Panc1 (cell line): ENCODE measurements around the gene ENOPH1. TPM values are rescaled to one million over a fixed set of nuclear protein-coding genes. Genes with fewer than 3 reads are reported as not detected.

Experiments used
- ATAC-seq: fragments of 200-7000 bp; cut with Tn5 transposase; 2 replicates; pipeline ENCODE4 v1.9.1; 2020; ENCODE audit warnings: mild to moderate bottlenecking, moderate library complexity
- BruUV-seq: library from RNA; stranded (reverse); fragments of 400-500 nt; replicated peaks from 2 replicates; lab custom pipeline; 2021; lab: Mats Ljungman, UMichigan
- CTCF ChIA-PET: fragments of 300-600 bp; sonication (Branson Sonifier 250); formaldehyde crosslinking; loops from one replicate; lab custom pipeline; 2022; ENCODE audit warnings: antibody characterized with exemption; lab: Charles Lee
- POLR2A ChIA-PET: fragments of 300-600 bp; sonication (Branson Sonifier 250); formaldehyde crosslinking; loops from one replicate; lab custom pipeline; 2022; ENCODE audit warnings: antibody characterized with exemption; lab: Charles Lee
- DNase-seq: peaks from one replicate; pipeline ENCODE4 v3.0.0-alpha.2; 2010; ENCODE audit warnings: low read depth, low spot score
- H3K27ac ChIP-seq: 2 replicates; pipeline ENCODE4 v1.5.1; 2011; ENCODE audit warnings: mild to moderate bottlenecking, low read length, inconsistent platforms
- H3K27me3 ChIP-seq: fragments of 200-500 bp; sonication (Bioruptor generic); 2 replicates; pipeline ENCODE4 v1.6.0; 2014; ENCODE audit warnings: low read length, inconsistent platforms; ENCODE audit not compliant: control insufficient read depth, insufficient read depth
- H3K36me3 ChIP-seq: fragments of 200-500 bp; sonication (Bioruptor generic); 2 replicates; pipeline ENCODE4 v1.5.1; 2014; ENCODE audit warnings: inconsistent platforms, mild to moderate bottlenecking, low read length, moderate library complexity; ENCODE audit not compliant: control insufficient read depth, insufficient read depth
- H3K4me1 ChIP-seq: 2 replicates; pipeline ENCODE4 v1.5.1; 2011; ENCODE audit warnings: inconsistent platforms, mild to moderate bottlenecking, low read length, moderate library complexity; ENCODE audit not compliant: control insufficient read depth, insufficient read depth
- H3K4me3 ChIP-seq, 2 experiments: 2 replicates each; pipeline ENCODE4 v1.5.1; 2011 to 2012; ENCODE audit warnings: low read depth in 2 of 2, low read length in 2 of 2, mild to moderate bottlenecking in 2 of 2, inconsistent platforms in 1 of 2, moderate library complexity in 1 of 2
- H3K9me3 ChIP-seq: fragments of 200-500 bp; sonication (Bioruptor generic); 2 replicates; pipeline ENCODE4 v1.5.1; 2014; ENCODE audit warnings: low read depth, mild to moderate bottlenecking, inconsistent platforms, low read length, moderate library complexity; ENCODE audit not compliant: control insufficient read depth, insufficient read depth
- CTCF ChIP-seq: fragments of 450-650 bp; IDR thresholded peaks from 2 replicates; pipeline ENCODE4 v1.5.1; 2017; ENCODE audit warnings: mild to moderate bottlenecking
- POLR2AphosphoS5 ChIP-seq: IDR thresholded peaks from 2 replicates; pipeline ENCODE4 v1.6.1; 2012; ENCODE audit warnings: mild to moderate bottlenecking, low read depth, low read length, moderate library complexity
- REST ChIP-seq, 2 experiments: IDR thresholded peaks; 2 replicates each; pipeline ENCODE4 v1.6.1; 2011 to 2012; ENCODE audit warnings: low read depth in 2 of 2, control low read depth in 1 of 2, low read length in 1 of 2, mild to moderate bottlenecking in 1 of 2, moderate library complexity in 1 of 2; ENCODE audit not compliant: insufficient read depth in 1 of 2
- SIN3A ChIP-seq: IDR thresholded peaks from 2 replicates; pipeline ENCODE4 v1.6.1; 2012; ENCODE audit warnings: low read depth, mild to moderate bottlenecking, low read length, moderate library complexity, borderline replicate concordance; ENCODE audit not compliant: insufficient read depth
- TCF7L2 ChIP-seq: IDR thresholded peaks from 2 replicates; pipeline ENCODE4 v1.6.1; 2011; ENCODE audit warnings: mild to moderate bottlenecking, low read depth, low read length, inconsistent platforms
- in situ Hi-C: cut with HindIII; loops from 2 replicates; pipeline ENCODE4 v1.10.0; 2016; ENCODE audit warnings: low sequenced_read_pairs, low pct_unique_long_range_greater_than_20kb
- intact Hi-C: fragments of 100-400 bp; cut with micrococcal nuclease; formaldehyde crosslinking; loops from one replicate; pipeline ENCODE4 v1.10.0; 2022; ENCODE audit not compliant: unreplicated experiment
- total RNA-seq: library from RNA; stranded (reverse); gene quantifications from one replicate; pipeline ENCODE4 v1.2.1, GENCODE V29; 2021; ENCODE audit not compliant: unreplicated experiment

ENOPH1 gene
- total RNA-seq, 1 experiment from 2014 or later: 34.7 TPM

- CTCF ChIA-PET: no interaction called here
- TF ChIP-seq CTCF: no peak
- no peak for TF ChIP-seq SIN3A
- TF ChIP-seq POLR2AphosphoS5: no peak
- TF ChIP-seq TCF7L2: no peak
- BruUV-seq: no TSS peak
- no peak overlapping the region for H3K4me3 ChIP-seq
- POLR2A ChIA-PET: no interaction called here
- H3K9me3 ChIP-seq: no peaks in the 10 kb centered on the region
- no peaks in the 10 kb centered on the region for H3K27me3 ChIP-seq
- no peak overlapping the region for H3K27ac ChIP-seq
- no peaks in the 10 kb centered on the region for H3K4me1 ChIP-seq
- in situ Hi-C loops (no loop called here), intact Hi-C loops (no loop called here)
- no peaks in the 10 kb centered on the region for H3K36me3 ChIP-seq
- ATAC-seq (no peak), DNase-seq (no peak)
Observed at GRCh38 chr4:82394896-82395295, 35.5 kb upstream of the ENOPH1 start.

- no TSS peak for BruUV-seq
- no peak for TF ChIP-seq SIN3A
- ATAC-seq (no peak), DNase-seq (no peak)
- H3K4me3 ChIP-seq: no peak overlapping the region
- CTCF ChIA-PET: no interaction called here
- no peaks in the 10 kb centered on the region for H3K36me3 ChIP-seq
- in situ Hi-C loops: no loop called here
- no peaks in the 10 kb centered on the region for H3K9me3 ChIP-seq
- H3K27ac ChIP-seq: no peak overlapping the region
- POLR2A ChIA-PET: no interaction called here
- intact Hi-C loops: no loop called here
- no peaks in the 10 kb centered on the region for H3K4me1 ChIP-seq
- H3K27me3 ChIP-seq: no peaks in the 10 kb centered on the region
Observed at GRCh38 chr4:82397527-82397926, 32.9 kb upstream of the ENOPH1 start.

GRCh38 chr4:82398263-82398662 lies 32.1 kb upstream of the ENOPH1 start:
- H3K9me3 ChIP-seq: no peaks in the 10 kb centered on the region
- no peak for DNase-seq
- ChIA-PET POLR2A (no interaction called here), CTCF (no interaction called here)
- no peaks in the 10 kb centered on the region for H3K4me1 ChIP-seq
- TF ChIP-seq REST (IDR thresholded peaks at IDR 0.05; ENCODE audit: insufficient read depth in 1 of 2, low read depth in 2 of 2, low read length in 1 of 2) (no peak), SIN3A (no peak), CTCF (no peak), POLR2AphosphoS5 (no peak), TCF7L2 (no peak)
- H3K27ac ChIP-seq: no peak overlapping the region
- no peaks in the 10 kb centered on the region for H3K27me3 ChIP-seq
- H3K4me3 ChIP-seq: no peak overlapping the region
- no peak for ATAC-seq
- in situ Hi-C loops: no loop called here
- H3K36me3 ChIP-seq: no peaks in the 10 kb centered on the region
- intact Hi-C loops: no loop called here
- no TSS peak for BruUV-seq
